GM15510 (cell line): ENCODE results near the gene POLA2.

Source experiments
- POLR2A ChIP-seq: IDR thresholded peaks from 3 replicates; pipeline ENCODE4 v1.6.1; 2011; ENCODE audit warnings: borderline replicate concordance; ENCODE audit not compliant: insufficient read length; ENCODE audit errors: extremely low read depth

The POLA2 gene

DNA sequence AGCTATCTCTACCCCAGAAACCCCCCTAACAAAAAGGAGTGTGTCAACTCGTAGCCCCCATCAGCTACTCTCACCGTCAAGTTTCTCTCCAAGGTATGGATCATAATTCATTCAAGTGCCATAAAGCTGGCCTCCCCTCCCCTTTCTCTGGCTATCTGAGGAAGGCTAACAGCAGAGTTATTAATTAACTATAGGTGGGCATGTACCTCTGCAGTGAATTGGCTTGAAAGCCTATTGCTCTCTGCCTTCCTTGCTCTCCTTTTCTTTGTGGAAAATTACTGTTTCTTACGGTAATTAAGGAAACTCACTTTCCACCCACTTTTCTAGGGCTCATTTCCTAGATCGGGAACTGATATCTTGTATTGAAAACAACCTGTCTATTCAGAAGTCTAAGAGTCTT, 14.1 kb downstream of the POLA2 start:
- no peak for TF ChIP-seq POLR2A

DNA sequence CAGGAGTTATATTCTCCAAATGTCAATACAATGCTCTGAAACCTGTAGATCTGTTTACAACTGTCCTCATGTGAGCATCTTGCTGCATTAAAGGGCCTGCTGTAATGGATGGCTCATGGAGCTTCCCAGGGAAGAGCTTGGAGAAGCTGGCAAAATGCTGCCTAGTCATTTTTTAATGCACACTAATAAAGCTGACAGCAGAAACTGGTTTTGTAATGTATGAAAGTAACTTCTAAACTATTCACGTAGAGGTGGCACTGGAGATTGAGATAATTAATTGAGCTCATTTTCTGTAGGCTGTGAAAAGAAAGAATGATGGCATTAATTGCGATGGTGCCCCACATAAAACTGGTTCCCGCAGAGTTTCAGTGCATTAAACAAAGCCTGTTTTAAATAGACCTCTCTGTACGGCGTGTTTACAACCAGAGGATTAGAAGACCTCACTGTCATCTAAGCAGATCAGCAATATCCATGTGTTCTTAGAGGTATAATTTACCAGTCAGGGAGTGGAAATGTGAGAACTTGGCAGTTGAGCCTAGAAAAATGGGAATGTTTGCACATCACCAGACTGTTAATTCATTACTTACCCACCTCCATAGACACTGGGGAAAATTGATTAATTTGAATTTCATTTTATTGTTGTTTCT, 16.0 kb downstream of the POLA2 start:
- TF ChIP-seq POLR2A = no peak

DNA sequence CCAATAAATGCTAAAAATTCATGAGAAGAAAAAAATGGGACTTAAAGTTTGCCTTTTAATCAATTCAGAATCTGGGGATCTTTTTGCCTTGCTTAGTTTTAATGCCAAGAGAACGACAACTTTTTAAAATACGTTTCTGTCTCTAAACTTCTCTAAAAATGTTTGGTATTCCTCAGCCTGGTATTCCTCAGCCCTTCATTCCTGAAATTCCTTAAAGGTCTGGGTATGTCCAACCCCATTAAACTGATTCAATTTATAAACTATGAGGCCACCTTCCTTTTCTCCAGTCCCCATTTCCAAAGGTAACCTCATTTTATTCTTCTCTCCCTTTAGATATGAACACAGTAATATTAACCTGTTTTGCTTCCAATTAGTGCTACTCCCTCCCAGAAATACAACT, 16.6 kb downstream of the POLA2 start:
- TF ChIP-seq POLR2A = no peak

DNA sequence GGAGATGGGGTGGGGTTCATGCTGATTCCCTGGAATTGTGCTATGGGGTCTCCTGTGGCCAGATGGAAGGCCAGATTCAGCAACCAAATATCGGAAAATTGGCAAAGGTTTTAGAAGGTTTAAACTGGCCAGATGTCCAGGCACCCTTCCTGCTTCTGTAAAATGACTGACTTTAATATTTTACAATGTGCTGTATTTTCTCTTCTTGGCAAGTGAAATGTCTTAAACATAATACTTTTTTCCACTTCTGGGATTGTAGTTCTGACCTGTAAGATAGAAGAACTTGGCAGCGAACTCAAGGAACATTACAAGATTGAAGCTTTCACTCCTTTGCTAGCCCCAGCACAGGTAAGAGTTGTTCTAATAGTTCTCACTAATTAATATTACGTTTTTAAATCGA, 17.5 kb downstream of the POLA2 start:
- no peak for TF ChIP-seq POLR2A

DNA sequence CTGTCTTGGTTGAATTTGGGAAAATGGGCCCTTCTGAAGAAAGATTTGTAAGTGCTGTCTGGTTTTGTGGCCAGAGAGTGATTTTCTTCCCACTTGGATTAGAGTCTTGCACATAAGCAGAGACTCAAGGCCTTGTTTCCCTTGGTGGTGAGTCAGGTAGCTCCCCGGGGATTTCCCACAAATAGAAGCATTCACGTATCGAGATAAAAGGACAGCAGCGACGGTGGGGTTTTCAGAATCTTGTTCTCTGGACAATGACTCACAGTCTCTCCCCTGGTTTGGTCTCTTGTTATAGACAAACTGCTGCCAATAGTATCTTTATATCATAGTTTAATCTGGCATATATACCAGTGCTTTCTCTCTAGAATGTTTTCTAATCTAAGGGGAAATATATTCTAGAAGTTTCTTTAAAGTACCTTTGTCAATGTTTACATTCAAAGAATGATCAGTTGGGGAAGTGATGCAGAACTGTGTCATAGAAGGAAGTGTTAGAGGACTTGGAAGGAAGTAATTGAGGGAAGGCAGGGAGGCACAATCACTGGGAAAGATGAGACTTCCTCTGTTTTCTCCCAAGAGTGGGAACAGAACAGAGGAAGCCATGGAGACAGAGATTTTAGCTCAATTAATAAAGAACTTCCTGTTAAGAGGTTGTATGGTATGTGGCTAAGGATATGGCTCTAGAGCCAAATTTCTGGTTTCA, 18.1 kb downstream of the POLA2 start:
- TF ChIP-seq POLR2A = no peak

DNA sequence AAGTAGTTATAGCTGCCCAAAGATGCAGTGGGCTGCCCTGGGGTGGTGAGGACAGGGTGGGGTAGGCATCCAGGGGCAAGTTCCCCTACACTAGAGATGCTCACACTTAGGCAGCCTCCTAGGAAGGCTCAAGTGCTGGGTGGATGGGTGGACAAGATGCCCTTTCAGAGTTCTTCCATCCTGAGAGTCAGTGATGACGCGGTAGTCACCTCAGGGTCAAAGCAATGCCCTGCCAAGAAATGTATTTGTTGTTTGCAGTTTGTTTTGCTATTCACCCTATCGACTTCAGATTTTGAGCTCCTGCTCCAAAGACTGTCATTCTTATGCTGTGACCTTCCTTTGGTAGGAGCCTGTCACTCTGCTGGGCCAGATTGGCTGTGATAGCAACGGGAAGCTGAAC, 18.9 kb downstream of the POLA2 start:
- TF ChIP-seq POLR2A = no peak

DNA sequence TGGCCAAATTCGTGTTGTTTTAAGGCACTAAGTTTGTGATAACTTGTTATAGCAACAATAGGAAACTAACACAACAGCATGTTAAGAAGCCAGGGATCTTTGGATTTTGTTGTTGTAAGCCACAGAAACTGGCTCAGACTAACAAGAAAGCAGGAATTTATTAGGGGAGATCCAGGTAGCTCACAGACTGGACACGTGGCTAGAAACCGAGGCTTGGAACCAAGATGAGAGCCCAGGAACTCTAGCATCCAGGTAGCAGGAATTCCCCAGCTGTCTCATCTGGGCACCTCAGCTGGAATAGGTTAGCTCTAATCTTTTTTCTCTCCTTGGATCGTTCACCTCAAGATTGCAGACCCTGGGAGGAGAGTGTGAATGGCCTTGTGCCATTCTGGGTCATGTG, 24.9 kb downstream of the POLA2 start:
- no peak for TF ChIP-seq POLR2A

DNA sequence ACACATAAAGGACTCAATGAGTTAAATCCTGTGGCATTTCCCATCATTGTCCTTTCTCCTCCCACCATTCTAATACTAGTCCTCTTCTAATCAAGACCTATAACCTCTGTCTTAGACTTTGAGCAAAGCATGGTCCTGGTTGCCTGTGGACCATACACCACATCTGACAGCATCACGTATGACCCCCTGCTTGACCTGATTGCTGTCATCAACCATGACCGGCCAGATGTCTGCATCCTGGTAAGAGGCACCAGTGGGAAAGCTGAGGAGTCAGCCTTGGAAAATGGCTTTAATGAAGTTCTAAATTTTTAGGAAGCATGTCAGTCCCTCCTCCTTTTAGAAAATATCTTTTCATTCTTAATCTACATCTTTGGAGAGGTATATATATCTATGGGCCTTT, 25.8 kb downstream of the POLA2 start:
- no peak for TF ChIP-seq POLR2A

DNA sequence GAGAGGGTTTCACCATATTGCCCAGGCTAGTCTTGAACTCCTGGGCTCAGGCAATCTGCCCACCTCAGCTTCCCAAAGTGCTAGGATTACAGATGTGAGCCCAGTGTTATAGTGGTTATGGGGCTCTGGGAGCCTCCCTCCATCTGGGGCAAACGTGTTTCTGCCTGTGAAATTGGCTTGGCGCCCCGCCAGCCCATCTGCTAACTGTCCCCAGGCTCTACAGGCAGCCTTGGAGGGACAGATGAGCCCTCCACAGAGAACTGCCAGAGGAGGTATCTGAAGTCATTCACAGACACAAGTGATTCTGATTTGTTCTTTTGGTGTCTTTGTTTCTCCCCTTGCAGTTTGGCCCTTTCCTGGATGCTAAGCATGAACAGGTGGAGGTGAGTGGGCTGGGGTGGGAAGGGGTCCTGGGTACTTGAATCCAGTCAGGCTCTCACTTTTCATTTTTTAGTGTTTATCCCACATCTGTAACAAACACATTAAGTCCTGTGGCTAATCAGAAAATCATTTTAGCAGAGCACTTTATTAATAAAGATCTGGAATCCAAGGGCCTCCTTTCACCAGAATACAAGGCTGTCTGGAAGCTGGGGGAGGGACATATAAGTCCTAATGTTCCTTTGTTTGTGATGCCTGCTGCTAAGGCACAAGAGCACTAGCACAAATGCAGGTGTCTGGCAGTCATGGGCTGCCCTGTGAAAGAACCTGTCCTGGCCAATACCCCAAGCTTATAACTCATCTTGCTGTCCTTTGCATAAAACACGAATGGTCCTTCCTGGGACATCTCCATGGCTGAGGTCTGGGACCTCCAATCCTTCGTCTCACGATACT, 27.2 kb downstream of the POLA2 start:
- TF ChIP-seq POLR2A = no peak

DNA sequence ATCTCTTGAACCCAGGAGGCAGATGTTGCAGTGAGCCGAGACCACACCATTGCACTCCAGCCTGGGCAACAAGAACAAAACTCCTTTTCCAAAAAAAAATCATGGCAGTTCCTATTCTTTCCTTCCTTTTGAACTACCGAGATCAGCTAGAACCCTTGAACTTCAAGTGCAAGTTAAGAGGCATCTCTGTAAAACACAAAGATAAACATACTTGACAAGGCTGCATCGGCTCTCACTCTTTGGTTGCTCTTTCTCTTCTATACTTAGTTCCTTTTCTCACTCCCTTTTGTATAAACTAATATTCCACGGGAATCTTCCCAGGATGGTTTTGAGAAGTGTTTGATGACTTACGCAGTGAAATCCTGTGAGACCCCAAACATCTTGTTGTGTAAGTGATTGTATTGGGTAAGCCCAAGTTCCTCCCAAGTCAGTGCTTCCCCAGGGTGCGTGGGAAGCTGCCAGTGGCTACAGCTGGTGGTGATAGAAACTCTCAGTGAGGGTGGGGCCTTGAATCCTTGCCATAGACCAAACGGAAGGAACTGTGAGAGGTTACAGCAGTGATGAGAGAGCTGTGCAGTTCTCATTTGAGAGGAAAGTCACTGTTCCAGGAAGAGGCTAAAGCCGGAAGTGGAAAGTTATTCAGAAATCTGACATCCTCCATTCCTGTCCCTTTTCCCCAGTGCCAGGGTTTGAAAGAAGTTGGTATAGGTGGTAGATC, 28.8 kb downstream of the POLA2 start:
- no peak for TF ChIP-seq POLR2A

DNA sequence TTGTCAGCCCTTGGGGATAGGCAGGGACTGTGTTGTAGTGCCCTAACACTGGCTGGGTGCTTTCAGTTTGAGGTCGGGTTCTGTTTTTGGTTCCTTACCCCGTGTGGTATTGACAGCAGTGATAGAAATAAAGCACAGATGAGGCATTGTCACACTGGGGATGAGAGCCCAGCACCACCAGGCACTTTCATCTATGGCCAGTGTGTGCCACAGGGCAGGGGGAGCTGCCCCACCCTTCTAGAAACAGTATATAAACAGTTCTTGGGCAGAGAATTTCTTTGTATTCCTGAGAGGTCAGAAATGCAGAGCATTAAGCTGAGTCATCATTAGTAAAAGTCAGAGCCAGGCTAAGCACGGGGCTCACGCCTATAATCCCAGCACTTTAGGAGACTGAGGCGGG, 29.9 kb downstream of the POLA2 start:
- no peak for TF ChIP-seq POLR2A

DNA sequence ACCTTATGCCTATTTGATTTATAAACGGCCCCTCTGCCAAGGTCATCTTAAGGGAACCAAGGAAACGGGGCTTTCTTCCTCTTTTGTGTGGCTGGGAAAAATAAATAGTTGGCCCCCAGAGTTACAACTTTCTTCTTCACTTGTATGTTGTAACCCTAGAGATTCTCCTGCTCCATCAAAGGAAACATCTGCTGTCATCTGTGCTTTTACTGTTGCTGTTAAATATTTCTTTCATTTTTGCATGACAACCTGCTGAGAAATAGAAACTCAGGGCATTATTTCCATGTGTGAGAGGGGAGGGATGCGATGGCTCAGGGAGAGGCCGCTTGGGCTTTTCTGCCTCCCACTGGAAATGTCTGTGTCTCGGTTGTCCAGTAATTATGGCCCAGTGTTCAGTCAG, 31.1 kb downstream of the POLA2 start:
- TF ChIP-seq POLR2A = no peak

DNA sequence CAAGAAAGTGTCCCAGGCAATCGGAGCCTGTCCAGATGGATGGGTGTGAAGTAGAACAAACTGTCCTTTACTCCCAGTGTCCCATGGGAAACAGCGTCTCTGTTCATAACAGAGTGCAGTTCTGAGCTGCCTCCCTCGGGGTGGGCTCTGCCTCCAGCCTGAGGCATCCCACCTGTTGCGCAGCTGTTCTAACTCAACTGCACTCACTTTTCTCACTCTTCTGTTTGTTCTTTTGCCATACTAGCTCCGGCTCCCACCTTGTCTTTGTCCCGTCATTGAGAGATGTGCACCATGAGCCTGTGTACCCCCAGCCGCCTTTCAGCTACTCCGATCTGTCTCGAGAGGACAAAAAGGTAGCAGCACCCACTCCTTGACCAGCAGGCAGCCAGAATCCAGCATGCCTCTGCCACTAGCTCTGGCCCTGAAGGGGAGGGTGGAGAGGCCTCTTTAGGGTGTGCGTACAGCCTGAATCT, 32.2 kb downstream of the POLA2 start:
- no peak for TF ChIP-seq POLR2A

DNA sequence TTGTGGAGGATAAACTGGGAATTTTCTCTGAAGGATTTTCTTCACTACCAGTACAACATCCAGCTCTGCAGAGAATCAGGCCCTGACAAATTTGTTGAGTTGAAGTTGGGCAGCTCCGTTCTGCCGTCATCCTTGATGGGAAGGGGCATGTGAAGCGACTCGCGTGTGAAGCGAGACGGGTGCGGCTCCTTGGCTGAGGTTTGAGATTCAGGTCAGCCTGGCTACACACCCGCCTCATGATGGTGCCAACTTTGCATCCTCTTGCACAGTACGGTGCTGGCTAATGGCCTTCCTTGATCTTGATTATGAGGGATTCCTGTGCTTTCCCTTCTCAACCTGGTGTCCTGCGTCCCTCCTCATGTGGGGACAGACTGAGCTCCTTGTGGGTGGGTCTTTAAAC, 33.2 kb downstream of the POLA2 start:
- no peak for TF ChIP-seq POLR2A
